Superior temporal gyrus (tissue), 1 donor: Measurements from ENCODE around the gene BBS9.

Experiments
- DNase-seq: peaks from one replicate; pipeline ENCODE4 v3.0.0-alpha.2; 2016; ENCODE audit errors: extremely low spot score

The BBS9 gene

DNA sequence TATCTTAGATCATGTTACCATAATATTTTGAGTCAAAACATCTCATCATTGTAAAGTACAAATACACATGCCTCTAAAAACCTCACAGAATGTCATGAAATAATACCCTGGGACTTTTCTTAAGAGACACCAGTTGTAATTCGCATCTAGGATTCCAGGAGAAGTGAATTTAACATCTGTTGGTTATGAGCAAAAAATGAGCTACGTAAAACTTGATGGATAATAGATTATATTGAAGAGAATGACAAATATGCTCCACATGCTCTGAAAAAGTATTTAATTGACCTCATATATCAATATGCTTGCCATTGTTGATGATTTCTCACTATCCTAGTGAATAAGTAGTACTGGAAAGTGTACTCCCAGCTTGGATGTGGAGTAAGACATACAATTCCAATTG is 227.0 kb downstream of the BBS9 start:
- DNase-seq, result no peak

DNA sequence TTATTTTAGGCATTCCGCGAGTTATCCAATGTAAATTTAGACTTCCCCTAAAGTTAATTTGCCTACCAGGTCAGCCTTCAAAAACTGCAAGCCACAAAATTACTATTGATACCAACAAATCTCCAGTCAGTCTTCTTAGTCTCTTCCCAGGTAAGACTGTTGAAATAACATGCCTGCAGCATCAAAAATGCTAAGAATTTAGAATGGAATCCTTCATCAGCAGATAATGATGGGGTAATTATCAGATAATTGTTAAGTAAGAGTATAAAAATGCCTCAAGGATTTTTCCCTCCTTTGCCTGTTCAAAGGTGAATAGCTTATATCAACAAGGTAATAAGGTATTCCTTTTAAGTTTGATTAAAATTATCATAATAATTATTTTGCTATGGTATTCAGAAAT is 228.5 kb downstream of the BBS9 start:
- no peak for DNase-seq

DNA sequence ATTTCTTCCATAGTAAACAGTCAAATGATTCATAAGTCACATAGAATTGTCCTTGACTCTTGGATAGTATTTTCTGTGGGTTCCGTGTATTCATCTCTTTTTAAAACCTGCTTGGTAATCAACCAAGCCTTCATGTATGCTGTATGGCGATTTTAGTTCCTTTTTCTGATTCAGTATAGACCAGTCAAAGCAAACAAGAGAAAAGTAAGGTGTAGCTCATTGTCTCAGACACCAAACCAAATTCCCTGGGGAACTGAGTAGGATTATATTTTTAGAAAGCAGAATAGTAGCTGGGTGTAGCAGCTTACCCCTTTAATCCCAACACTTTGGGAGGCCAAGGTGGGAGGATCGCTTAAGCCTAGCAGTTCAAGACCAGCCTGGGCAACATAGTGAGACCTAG is 240.5 kb downstream of the BBS9 start:
- no peak for DNase-seq

DNA sequence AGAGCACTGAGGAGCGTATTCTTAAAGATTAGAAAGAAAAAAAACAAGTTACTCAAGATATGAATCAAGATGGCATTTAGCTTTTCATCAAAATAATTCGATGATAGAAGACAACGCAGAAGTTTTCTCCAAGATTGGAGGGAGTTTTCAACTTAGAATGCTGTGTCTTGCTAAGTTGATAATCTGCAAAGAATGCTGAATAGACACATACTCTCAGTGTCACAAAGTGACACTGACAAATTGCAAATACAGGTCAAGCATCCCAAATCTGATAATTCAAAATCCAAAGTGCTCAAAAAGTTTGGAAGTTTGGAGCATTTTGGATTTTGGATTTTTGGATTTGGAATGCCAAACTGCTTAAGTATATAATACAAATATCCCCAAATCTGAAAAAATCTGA is 243.8 kb downstream of the BBS9 start:
- DNase-seq, result no peak

DNA sequence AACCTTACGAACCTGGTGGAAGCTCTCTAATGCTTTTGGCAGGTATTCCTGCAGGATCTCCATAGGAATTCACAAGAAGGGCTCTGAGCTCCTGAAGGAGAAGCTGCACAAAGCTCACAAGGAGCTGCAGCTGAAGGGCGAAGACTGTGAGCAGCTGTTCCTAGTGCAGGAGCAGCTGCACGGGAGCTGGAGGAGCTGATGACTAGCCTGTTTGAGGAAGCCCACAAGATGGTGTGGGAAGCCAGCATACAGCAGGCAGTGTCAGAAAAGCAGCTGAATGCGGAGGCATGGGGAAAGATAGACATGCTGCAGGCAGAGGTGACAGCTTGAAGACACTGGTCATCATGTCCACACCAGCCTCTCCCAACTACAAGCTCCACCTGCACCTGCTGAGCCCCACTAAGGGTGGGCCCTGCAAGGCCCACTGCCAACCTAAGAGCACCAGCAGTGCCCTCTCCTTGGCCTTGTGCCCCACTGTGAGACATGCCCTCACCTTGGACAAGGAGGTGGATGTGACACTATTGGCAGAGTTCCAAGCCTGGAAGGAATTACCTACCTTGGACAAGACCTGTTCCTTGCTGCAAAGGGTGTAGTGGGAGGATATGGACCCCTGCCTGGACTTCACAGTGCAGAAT is 250.6 kb downstream of the BBS9 start:
- no peak for DNase-seq

DNA sequence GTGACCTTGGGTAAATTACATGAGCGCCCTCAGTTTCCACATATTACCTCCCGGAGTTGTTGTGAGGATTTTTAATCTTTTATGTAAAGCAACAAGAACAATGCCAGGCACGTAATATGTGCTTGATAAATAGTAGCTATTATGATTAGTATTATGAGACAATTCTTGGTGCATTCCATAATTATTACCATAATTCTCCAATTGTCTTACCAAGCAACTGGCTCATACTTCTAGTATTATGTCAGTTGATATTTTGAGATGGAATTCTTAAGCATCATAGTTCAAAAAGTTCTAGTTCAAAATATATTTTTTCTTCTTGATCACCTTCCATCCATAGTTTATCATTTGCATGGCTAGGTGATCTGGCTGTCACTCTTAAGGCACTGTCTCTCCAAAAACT is 259.0 kb downstream of the BBS9 start:
- no peak for DNase-seq

DNA sequence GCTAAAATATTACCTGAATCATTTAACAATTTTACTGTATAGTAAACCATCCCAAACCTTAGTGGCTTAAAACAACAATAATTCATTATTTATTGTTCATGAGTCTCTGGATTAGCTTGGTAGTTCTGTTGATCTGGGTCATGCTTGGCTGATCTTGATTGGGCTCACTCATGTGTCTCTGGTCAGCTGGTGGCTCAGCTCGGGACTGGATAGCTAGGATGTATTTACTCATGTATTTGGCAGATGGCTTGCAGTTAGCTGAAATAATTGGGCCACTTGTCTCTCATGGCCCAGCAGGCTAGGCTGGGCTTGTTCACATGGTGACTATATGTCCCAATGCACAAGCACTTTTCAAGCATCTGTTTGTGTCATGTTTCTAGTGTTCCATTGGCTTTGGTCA is 262.8 kb downstream of the BBS9 start:
- DNase-seq, result no peak

DNA sequence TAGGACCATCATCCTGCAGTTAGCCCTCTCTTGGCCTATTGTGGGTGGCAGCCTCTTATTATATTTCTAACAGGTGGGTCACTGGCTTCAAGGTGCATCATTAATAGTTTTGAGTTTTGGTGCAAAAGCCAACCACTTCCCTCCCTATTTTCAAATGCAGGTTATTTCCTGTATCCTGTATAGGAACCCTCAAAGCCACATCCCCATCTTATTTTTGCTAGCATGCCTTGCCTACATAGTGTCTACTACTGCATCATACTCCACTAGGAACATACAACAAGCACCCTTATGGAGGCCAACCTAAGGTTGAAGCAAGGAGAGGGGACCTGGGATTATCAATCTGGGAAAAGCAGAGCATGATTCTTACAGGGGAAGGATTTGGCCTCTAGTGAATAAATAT is 264.4 kb downstream of the BBS9 start:
- DNase-seq, result no peak

DNA sequence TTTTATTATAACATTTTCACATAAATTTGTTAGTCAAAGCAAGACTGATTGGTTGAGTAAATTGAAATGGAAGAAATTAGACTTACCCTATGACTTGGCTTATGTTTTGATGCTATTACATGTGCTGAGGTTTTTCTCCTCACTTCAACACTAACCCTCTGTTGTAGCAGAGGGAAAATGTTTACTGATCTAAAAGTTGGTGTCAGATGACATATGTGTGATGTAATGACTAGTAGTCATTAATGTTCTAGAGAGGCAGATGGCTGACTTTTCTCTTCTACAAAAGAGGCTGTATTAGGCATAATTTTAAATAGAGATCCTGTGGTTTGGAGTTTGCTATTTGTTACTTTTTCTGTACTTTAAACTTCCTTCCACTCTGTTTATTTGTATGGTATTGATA is 266.0 kb downstream of the BBS9 start:
- DNase-seq, result no peak

DNA sequence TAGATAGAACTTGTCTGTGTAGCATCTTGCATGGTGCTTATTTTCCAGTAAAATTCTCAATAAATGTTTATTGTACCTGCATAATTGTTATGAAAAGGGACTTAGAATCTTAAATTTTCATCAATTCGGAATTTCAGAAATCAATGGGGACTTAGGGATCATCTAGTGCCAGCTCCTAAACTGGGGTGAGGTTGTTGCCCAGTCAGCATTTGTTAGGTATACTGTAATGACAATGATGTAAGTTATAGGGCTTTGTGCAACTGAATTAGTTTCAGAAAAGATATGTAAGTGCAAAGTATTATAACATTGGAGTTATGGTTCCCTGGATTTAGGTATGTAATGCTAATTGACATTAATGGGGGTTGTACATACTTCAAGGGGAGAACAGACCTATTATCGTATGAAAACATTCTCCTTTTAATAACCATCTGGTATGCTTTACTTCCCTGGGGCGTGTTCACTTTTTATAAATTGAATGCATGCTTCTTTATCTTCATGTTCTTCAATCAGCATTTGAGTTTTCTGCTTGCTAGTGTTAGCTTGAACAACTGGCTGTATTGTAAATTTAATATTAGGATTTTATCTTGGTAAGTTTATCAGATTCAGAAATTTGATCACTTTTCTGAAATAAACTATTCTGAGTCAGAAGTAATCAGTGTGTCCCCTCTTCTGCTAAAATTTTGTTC is 270.3 kb downstream of the BBS9 start:
- DNase-seq, result no peak

DNA sequence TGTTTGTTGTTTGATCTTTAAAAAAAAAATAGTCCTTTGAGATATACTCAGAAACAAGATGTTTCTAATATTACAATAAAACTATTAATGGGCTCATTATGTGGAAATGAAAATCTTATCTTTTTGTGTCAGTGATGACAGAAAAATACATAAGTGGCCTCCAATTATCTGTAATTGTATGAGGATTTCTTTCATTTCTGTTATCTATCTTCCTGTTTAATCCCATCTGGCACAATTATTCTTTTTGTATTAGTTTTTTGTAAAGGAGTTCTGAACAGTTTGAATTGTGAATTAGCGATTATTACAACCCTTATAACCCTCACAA is 270.8 kb downstream of the BBS9 start:
- DNase-seq, result no peak

DNA sequence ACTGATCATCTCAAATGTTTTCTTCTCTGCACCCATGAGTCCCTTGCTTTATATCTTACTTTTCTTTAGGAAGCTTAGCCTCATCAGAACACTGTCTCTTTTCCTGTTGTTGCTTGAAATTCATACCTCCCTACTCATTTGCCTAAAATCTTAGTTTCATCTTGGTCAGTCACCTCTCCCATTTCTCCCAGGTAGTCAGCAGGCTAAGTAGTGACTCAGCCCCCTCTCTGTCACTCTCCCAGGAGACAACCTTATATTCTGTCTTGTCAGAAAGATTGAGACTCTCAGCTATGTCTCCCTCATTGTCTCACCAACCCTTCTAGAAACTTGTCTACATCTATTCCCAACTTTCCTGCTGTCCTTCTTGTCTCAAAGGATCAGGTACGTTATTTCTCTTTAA is 280.9 kb downstream of the BBS9 start:
- DNase-seq, result no peak

DNA sequence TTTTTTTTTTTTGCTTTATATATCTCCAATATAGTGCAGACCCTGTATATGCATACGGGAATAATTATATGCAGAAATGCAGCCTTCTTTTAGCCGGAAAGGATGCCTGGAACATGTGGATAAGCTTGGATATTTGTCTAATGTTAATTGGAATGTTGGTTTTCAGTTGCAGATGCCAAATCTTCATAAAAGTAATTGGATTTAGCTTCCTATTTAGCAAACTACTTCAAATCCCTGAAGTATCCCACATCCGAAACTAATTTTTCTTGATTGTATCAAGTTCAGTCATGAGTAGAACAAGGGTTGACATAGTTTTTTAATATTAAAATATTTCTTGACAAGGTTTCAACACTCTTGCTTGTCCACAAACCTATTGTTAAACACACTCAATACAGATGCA is 281.7 kb downstream of the BBS9 start:
- no peak for DNase-seq

DNA sequence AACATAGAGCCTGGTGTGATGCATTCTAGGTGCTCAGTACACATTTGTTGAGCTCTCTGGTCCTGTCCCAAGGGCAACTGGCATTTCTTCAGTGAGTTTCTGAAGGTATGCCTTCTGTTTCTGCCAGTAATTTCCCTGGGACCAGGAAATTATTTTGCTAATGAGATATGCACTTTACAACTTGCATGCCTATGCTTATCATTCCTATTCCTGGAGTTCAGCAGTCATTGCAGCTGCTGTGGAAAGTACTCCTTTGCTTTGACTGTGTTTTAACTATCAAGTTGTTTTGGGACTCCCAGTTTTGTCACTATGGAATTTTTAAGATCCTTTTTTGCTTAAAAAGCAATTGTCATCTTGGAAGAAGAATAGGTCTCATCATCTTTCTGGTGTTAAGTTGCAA is 283.0 kb downstream of the BBS9 start:
- DNase-seq, result no peak

DNA sequence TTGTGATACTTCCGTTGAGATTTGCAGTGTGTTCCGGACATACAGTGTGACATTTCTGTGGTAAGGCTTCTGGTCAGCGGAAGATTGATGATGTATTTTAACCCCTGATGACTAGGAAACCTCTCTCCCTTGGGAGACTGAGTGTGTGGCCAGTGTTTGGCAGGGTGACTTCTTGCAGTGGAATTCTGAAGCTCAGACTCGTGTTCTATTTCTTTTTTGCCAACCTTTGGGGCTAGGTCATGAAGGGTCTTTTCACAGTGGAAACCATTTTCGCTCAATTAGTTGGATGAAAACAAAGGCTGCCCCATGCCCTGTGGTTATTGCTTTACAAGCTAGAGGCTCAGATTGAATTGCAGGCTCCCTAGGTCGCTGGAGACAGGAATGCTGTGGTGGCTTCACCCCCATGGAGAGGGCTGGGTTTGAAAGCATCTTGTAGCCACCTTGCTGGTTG is 288.9 kb downstream of the BBS9 start:
- DNase-seq, result no peak

DNA sequence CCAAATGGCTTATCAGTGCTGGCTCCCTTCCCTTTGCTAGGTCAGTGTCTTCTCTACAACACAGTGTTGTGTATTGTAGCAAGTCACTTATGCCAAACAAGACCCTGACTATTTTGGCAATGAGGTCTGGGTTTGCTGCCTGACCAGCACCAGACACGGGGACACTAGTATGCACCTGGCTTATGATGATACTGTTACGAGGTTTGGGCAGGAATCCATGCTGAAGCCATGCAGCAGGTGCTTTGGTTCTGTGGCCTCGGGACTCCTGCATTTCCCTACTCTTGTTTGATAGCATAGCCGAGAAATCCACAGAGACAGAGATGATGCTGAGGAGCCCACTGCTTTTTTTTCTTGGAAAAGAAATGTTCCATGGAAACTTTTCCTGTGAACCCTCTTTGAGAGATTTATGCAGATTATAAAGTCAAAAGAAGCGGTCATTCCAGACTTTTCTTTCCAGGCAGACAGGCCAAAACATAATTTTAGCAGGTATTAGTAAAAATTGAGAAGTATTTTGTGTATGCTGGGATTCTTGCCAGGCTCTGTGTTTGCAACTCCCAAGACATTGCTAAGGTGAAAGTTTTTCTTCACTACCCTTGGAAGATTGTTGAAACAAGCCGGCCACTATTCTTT is 291.1 kb downstream of the BBS9 start:
- no peak for DNase-seq

DNA sequence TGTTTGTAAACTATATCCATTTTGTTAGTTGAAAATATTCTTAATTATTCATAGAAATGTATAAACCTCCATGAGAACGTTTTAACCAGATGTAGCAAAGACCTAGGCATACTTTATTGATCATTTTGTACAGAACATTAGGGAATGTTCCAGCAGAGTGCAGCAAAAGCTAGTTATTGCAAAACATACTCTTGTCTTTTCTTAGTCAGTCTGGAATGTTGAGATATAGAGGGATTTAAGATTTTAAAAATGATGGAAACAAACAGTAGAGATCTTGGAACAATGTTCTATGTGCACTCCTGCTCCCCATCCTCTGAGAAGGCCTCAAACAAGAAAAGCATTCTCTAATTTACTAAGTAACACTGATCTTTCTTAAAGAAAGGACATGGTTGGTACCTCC is 292.1 kb downstream of the BBS9 start:
- no peak for DNase-seq

DNA sequence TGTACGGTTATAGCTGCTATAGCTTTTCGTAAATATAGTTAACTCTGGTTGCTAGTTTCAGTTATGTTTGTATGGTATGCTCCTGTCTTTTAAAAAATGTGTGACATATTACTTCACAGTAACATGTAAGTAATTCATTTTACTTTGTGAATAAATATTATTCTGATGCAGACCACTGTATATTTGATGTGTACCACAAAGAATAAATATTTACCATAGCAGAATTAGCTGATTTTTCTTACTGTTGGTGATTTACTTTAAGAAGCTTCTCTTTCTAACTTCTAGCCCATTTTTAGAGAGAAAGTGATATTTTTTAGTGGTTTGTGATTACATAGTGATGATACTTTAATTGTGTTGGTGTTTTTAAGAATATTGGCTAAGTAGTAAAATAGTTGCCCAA is 292.8 kb downstream of the BBS9 start:
- DNase-seq, result no peak

DNA sequence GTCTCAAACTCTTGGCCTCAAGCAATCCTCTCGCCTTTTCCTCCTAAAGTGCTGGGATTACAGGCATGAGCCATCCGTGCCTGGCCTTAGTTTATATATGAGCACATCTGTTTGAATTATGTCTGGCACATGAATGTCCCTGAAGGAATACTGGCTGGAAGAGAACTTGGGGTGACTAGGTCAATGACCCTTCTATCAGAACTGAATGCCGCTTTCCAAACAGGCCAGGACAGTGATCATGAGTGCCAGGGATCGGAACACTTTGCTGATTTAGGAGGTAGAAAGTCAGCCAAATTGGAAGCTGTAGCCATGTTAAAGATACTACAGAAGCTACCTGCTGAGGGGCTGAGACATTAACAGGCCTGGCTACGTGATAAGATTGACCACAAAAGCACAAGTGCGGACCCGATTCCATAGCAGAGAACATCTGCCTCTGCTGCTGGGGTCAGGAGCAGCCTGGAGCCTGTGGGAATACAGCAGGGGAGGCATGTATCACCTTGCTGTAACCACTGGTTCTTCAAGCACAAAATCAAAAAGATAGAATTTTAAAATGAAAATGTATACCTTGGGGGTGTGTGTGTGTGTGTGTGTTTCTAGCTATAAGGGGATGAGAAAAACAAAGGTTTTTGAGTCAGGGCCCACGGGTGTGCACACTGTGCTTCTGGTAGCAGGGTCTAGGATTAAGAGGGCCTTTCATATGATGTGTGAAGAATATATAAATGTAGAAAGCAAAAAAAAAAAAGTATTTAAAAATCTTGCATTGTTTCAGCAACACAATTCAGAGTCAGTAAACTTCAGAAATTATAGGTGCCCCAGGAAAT is 293.7 kb downstream of the BBS9 start:
- DNase-seq, result no peak

DNA sequence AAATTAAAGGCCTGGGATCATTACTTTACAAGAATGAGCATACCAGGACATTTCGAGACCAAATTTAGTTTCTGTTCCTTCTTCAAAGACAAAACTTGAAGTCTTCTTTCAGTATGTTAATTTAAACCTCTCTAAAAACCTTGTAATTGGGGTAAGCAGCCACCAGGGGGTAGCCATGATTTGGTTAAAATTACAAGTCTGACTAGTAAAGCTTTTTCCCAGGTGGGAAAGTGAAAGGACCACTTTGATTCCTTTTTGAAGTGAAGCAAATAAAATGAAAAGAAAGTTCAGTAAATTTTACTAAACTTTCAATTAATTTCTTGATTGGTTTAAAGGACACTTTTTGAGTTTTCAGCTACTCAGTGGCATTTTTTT is 294.3 kb downstream of the BBS9 start:
- DNase-seq, result no peak

DNA sequence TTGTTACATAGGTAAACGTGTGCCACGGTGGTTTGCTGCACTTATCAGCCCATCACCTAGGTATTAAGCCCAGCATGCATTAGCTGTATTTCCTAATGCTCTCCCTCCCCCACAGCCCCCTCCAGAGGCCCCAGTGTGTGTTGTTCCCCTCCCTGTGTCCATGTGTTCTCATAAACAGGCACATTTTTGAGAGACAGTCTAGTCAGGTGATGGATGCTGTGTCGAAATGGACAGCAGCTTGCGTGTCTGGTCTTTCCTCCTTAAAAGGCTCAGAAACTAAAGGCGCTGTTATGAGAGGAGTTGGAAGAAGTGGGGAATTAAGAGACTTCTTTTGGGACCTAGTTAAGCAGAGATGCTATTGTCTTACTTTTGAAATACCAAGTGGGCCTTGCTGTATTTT is 296.0 kb downstream of the BBS9 start:
- no peak for DNase-seq

DNA sequence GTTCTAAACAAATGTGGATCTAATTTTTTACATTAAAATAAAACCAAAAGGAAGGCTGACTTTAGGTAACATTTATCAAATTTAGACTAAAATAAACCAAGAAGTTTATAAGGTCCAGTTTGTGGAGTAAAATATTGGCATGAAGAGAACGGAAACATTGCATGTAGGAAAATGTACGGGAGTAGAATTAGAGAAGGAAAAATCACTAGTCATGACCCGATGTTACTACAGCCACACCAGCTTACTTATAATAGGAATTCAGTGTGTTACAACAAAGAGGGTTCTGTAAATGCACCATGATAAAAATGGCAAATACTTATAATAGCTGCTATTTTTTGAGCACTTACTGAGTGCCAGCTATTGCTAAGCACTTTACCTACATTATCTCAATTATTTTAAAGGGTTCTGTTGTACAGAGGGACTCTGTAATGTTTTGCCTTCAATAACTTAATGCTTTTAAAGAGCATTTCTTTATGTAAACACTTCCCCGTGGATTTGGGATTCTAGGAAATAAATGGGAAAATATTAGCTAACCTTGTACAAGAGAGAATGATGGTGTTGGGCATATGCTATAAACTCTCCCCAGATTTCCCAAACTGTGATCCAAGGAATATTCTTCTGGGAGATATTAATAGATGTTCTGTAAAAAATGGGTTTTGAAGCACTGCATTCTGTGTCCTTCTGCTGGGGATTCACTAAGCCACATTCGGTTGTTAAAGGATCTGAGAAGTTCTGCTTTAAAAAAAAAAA is 296.7 kb downstream of the BBS9 start:
- no peak for DNase-seq
